GM19395 (cell line): ENCODE measurements around the gene OTOGL.

ENCODE experiments used
- ATAC-seq: cut with Tn5 transposase; IDR thresholded peaks from one replicate; pipeline ENCODE4 v1.9.1; 2021; ENCODE audit warnings: mild to moderate bottlenecking, moderate library complexity; ENCODE audit not compliant: unreplicated experiment

OTOGL gene, protein sequence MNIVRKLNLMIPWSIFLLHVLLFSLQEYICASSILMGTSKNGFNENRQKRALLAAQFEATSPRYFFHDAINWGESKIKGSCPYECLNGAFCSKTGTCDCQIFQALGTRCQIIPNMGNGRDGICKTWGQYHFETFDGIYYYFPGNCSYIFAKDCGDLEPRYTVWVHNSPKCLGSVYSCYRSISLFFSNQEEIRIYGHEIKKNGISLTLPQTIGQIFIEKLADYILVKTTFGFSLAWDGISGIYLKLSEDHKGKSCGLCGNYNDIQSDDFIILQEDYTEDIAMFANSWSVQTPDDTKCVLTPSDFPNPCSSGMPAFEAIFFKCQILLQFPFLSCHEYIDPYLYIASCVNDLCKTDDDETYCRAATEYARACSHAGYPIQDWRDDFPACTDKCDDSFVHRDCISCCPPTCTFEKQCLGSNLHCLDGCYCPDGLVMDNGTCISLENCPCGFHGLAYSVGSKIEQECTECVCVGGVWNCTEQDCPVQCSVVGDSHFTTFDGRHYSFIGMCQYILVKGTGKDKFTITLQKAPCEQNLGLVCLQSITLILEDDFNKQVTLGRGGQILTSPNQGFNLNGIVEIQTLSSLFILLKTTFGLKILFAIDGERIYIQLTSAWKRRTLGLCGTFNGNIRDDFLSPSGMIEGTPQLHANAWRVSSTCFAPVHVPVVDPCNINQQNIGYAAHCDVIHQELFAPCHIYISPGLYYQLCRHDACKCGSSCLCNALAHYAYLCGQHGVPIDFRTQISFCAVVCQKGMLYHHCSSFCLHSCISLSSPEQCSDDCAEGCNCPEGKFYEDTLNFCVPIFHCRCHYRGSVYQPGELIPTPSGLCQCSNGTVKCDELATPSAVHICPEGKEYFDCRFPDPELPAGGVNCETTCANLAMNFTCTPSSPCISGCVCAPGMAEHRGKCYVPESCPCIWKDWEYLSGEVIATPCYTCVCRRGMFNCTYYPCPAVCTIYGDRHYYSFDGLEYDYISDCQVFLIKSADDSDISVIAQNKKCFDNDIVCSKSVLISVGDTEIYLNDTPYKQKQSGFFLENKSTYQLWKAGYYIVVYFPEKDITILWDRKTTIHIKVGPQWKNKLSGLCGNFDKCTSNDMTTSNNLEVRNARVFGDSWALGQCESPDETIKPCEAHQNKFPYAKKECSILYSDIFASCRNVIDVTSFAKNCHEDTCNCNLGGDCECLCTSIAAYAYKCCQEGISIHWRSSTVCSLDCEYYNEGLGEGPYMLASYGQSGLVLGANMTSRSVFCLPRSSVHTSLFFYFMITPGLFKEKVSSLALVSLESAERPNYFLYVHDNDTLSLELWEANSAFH (N-terminal part only)

DNA sequence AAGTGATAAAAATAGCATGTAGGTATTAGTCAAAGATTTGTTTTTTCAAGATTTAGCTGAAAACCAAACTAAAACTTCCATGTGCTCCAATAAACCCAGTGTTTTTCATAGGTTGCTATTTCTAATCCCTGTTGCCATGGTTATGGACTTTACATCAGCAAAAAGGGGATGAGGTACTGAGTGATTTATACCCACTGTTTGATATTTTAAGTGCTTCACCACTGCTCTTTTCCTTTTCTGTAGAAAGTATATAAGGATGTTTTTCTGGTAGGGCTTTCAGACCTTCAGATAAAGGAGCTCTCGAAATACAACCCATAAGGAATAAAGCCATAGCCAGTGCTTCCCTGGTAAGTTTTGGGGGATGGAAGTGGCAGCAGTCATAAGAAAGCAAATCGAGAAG, at the start of gene OTOGL:
TSS of gene OTOGL (plus strand) at position 279 of the 400 bp plus-strand sequence. CDS start 109,895 bp downstream, outside the sequence.
- no peak for ATAC-seq

- ATAC-seq = no peak
These were observed 49.1 kb upstream of the OTOGL start for GRCh38 chr12:80050236-80050635.

GRCh38 chr12:80053051-80053790, 46.1 kb upstream of the OTOGL start:
- ATAC-seq = no peak

DNA sequence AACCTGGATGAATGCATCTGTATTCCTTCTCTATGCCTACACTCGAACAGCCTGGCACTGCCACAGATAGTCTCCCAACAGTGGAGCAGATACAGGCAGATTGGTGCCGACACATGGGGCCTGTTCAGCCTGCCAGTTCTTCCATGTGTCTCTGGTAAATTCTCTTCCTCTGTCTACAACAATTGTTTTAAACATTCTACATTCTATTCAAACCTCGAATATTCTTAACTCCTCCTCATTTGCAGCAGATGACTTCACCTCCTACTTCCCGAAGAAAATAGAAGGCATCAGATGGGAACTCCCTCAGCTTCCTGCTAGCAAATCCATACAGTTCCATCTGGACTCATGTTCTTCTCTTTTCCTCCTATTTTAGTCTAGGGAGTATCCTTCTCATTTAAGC, 43.1 kb upstream of the OTOGL start:
- no peak for ATAC-seq

- ATAC-seq = no peak
These were observed 42.5 kb upstream of the OTOGL start for GRCh38 chr12:80056845-80057244.

DNA sequence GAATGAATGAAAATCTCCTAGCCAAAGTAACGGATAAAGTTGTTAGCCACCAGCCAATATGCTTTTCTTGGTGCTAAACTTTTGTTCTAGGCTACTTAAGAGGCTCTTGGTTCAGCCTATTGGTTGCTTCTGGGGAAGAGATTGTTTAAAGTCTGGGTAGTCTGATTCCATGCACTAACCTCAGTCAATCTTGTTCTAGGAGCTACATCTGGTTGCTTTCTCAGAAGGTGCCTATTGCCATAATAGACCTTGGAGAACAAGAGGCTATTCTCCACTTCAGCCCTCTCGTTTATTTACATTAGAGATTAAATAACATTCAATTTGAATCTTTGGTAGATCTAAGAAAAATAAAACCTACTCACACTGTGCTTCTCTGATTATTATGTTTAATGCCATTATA, 40.8 kb upstream of the OTOGL start:
- no peak for ATAC-seq

- ATAC-seq = no peak
These were observed 40.2 kb upstream of the OTOGL start for GRCh38 chr12:80059102-80059501.

DNA sequence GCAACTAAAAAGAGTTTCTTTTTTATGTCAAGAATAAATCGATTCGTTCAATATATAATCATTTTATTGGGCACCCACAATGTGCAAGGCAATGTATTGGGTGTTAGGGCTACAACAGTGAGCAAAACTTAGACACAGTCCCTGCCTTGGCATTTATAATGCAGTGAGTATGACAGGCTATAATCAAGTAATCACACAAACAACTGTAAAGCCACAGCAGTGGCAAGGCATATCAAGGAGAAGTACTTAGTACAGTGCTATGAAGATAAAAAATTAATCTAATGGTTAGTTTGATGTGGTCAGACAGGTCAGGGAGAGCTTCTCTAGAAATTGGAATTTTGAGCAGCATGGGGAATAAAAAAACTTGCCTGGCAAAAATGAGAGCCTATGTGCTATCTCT, 39.5 kb upstream of the OTOGL start:
- no peak for ATAC-seq

- ATAC-seq = no peak
These were observed 35.1 kb upstream of the OTOGL start for GRCh38 chr12:80064269-80064668.

DNA sequence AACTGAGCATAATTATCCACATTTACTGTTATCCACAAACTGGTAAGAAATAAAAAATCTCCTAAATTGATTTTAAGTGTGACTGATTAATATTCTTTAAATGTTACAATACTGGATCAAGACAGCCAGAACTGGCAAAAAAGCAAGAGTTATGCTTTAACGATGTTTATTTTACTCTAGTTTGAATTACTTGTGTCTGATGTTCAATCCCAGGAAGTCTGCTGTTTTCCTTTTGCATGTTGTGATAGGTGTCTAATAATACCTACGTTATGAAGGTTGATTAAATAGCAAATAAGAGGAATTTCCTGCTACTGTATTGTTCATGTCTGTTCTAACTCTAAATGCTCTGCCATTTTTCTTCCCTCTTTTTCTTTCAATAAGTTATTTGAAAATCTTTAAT, 34.4 kb upstream of the OTOGL start:
- no peak for ATAC-seq

- ATAC-seq = no peak
These were observed 31.2 kb upstream of the OTOGL start for GRCh38 chr12:80068173-80068572.

- peak; percentile 85 for ATAC-seq
These were observed 15.3 kb upstream of the OTOGL start for GRCh38 chr12:80083892-80084614.

DNA sequence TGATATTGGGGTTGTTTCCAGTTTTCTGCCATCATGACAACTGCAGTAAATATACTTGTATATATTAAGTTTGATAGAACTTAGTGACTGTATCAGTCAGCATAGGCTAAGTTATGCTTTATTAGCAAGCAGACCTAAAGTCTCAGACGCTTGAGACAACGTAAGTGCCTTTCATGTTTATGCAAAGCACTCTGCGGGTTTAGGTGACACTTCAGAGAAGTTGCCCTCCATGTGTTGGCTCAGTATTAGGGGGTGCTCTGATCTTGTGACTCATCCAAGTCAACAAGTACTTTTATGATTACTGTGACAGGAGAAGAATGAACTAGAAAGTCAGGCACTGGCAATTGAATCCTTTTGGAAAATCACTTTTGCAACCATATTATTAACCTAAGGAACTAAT, 13.3 kb upstream of the OTOGL start:
- ATAC-seq = no peak

- no peak for ATAC-seq
These were observed 11.7 kb upstream of the OTOGL start for GRCh38 chr12:80087486-80088213.

DNA sequence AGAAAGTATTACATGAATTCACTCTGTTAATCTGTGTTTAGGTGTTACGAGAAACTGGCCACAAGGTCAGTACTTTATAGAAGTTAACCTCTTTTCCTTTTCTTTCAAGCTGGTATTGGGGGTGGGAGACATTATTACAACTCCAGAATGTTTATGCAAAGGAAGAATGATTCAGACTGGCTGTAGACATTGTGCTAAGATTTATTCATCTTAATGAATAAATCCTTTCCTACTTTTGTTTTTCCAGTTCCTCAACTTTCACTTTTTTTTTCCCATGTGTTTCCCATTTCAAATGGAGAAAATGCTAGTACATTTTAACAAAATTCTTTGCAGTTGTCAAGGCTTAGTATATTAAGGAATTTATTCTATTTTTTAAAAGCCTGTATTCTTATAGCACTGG, 1.3 kb downstream of the OTOGL start:
- no peak for ATAC-seq

- no peak for ATAC-seq
These were observed 1.8 kb downstream of the OTOGL start for GRCh38 chr12:80101126-80101525.

DNA sequence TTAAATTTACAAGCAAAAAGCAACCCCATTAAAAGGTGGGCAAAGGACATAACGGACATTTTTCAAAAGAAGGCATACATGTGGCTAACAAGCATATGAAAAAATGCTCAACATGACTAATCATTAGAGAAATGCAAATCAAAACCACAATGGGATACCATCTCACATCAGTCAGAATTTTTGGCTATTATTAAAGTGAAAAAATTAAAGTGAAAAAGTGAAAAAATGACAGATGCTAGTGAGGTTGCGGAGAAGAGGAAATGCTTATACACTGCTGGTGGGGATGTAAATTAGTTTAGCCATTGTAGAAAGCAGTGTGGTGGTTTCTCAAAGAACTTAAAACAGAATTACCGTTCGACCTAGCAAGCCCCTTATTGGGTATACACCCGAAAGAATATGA, 7.9 kb downstream of the OTOGL start:
- ATAC-seq = no peak

- no peak for ATAC-seq
These were observed 17.4 kb downstream of the OTOGL start for GRCh38 chr12:80116735-80117134.
